Loucy (cell line): ENCODE data around the gene TCEANC2.

ENCODE experiments used
- EZH2phosphoT487 ChIP-seq: fragments of 200-600 bp; IDR thresholded peaks from 2 replicates; pipeline ENCODE4 v1.6.1; 2018; ENCODE audit warnings: antibody characterized with exemption, mild to moderate bottlenecking, moderate library complexity, borderline replicate concordance
- TF ChIP-seq, protein P1 (sequence below): fragments of 200-600 bp; sonication (generic); conservative IDR thresholded peaks from 2 replicates; pipeline ENCODE4 v1.5.1; 2014; ENCODE audit warnings: mild to moderate bottlenecking, antibody characterized with exemption, low read length

GRCh38 chr1:54112027-54112426 lies 58.6 kb downstream of the TCEANC2 start:
- TF ChIP-seq, protein P1, sequence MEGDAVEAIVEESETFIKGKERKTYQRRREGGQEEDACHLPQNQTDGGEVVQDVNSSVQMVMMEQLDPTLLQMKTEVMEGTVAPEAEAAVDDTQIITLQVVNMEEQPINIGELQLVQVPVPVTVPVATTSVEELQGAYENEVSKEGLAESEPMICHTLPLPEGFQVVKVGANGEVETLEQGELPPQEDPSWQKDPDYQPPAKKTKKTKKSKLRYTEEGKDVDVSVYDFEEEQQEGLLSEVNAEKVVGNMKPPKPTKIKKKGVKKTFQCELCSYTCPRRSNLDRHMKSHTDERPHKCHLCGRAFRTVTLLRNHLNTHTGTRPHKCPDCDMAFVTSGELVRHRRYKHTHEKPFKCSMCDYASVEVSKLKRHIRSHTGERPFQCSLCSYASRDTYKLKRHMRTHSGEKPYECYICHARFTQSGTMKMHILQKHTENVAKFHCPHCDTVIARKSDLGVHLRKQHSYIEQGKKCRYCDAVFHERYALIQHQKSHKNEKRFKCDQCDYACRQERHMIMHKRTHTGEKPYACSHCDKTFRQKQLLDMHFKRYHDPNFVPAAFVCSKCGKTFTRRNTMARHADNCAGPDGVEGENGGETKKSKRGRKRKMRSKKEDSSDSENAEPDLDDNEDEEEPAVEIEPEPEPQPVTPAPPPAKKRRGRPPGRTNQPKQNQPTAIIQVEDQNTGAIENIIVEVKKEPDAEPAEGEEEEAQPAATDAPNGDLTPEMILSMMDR: no peak
- no peak for TF ChIP-seq EZH2phosphoT487
